HEK293 (cell line): ENCODE data around the gene GAD1.

Experiments
- CTCF ChIP-seq: fragments of 450-650 bp; formaldehyde crosslinking; IDR thresholded peaks from 2 replicates; pipeline ENCODE4 v1.5.1; 2016; ENCODE audit warnings: missing biosample characterization, missing genetic modification characterization
- ELK4 ChIP-seq: IDR thresholded peaks from 2 replicates; pipeline ENCODE4 v1.6.1; 2011; ENCODE audit warnings: mild to moderate bottlenecking, low read depth, low read length, borderline replicate concordance
- GLI2 ChIP-seq: fragments of 450-650 bp; formaldehyde crosslinking; IDR thresholded peaks from 2 replicates; pipeline ENCODE4; 2017; ENCODE audit warnings: missing biosample characterization, missing genetic modification characterization, low read depth, borderline replicate concordance
- PRDM10 ChIP-seq: fragments of 450-650 bp; formaldehyde crosslinking; IDR thresholded peaks from 2 replicates; pipeline ENCODE4 v1.5.1; 2016; ENCODE audit warnings: missing biosample characterization, missing genetic modification characterization
- TSHZ1 ChIP-seq: fragments of 450-650 bp; formaldehyde crosslinking; IDR thresholded peaks from 2 replicates; pipeline ENCODE4 v1.5.1; 2016; ENCODE audit warnings: missing biosample characterization, missing genetic modification characterization, borderline replicate concordance
- ZBTB26 ChIP-seq: fragments of 450-650 bp; formaldehyde crosslinking; optimal IDR thresholded peaks from 2 replicates; pipeline ENCODE3; 2016; ENCODE audit warnings: missing biosample characterization, mild to moderate bottlenecking, missing genetic modification characterization
- ZNF2 ChIP-seq: fragments of 450-650 bp; formaldehyde crosslinking; IDR thresholded peaks from 2 replicates; pipeline ENCODE4 v1.5.1; 2016; ENCODE audit warnings: missing biosample characterization, missing genetic modification characterization
- ZNF610 ChIP-seq: fragments of 450-650 bp; formaldehyde crosslinking; IDR thresholded peaks from 2 replicates; pipeline ENCODE4 v1.5.1; 2016; ENCODE audit warnings: missing biosample characterization, missing genetic modification characterization, borderline replicate concordance
- ZNF639 ChIP-seq: fragments of 450-650 bp; formaldehyde crosslinking; IDR thresholded peaks from 2 replicates; pipeline ENCODE4 v1.5.1; 2016; ENCODE audit warnings: missing biosample characterization, missing genetic modification characterization
- ZNF670 ChIP-seq: fragments of 450-650 bp; formaldehyde crosslinking; IDR thresholded peaks from 2 replicates; pipeline ENCODE4 v1.5.1; 2016; ENCODE audit warnings: missing biosample characterization, missing genetic modification characterization, low read depth

- TF ChIP-seq ZNF2, result no peak
- TF ChIP-seq ELK4, result no peak
- TF ChIP-seq ZNF670 (tag by site-specific recombination), result no peak
- TF ChIP-seq TSHZ1 (tag by site-specific recombination), result no peak
- no peak for TF ChIP-seq ZBTB26 (tag by site-specific recombination)
- no peak for TF ChIP-seq PRDM10
- no peak for TF ChIP-seq GLI2
- TF ChIP-seq CTCF (tag by site-specific recombination), result no peak
- no peak for TF ChIP-seq ZNF610 (tag by site-specific recombination)
- TF ChIP-seq ZNF639 (tag by site-specific recombination), result no peak
These were observed 7.2 kb downstream of the GAD1 start for GRCh38 chr2:170823898-170824215.
